Head of caudate nucleus (tissue), 42 donors: ENCODE measurements around the gene MARCHF2.

Source experiments
- DNase-seq, 42 donors: peaks; one replicate each; pipeline versions ENCODE4 v3.0.0 to v3.0.0-alpha.2; 2020 to 2021; ENCODE audit warnings: mixed read lengths in 7 of 42
- intact Hi-C: fragments of 100-400 bp; cut with DNase I; formaldehyde crosslinking; loops from one replicate; pipeline ENCODE4 v1.15.0; 2022

MARCHF2 gene

GRCh38 chr19:8444677-8445487, 31.8 kb downstream of the MARCHF2 start, which contains the start of gene HNRNPM:
Gene HNRNPM (plus strand): TSS chr19:8444975. CDS start chr19:8444999, 24 bp downstream.
- peak; percentile 98 to 100 (median 100) for DNase-seq
- intact Hi-C loops = loop anchor here (5.0 kb wide), 1 partner anchor 57 kb away; the partner anchor contains the start of gene PRAM1

DNA sequence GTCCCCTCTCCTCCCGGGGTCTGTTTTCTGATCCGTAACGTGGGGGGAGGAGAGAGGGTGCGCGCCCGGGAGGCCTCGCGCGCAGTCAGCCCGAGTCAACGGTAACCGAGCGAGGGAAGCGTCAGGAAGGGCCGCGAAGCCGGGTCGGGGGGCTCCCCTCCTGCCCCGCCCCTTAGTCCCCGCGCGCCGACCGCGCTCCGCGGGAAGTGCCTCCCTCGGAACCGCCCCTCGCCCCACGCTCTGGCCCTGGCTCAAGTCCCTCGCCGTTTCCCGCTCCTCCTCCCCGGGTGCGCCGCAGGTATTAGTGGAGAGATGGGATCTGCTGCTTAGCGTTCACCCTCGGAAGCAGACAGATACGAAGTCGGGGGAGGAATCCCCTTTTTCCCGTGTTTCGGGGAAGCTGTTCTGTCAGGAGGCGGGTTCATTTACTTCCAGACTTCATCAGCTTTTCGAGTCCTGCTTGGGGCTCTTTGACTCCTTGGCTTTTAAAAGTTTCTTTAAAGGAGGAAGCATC, 32.4 kb downstream of the MARCHF2 start:
- intact Hi-C loops = loop anchor here (5.0 kb wide), 1 partner anchor 57 kb away; the partner anchor contains the start of gene PRAM1
- DNase-seq = peak in 38 of 42 donors; percentile 8 to 68 (median 40)

DNA sequence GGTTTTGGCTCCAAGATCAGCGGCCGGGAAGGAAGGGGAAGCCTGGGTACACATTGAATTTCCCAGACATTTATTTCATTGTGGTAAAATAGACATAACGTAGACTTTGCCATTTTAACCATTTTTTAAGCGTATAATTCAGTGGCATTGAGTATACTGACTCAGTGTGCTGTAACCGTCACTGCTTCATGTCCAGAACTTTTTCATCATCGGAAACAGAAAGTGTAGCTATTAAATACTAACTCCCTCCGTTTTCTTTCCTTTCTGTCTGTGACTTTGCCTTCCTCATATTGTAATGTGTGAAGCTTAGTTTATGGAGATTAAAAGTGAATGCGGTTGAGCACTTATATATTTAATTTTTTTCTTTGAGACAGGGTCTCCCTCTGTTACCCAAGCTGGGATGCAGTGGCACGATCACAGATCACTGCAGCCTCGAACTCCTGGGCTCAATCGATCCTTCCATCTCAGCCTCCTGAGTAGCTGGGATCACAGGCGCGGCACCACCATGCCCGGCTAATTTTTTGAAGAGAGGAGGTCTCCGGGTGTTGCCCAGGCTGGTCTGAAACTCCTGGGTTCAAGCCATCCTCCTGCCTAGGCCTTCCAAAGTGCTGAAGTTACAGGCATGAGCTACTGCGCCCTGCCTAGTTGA, 33.1 kb downstream of the MARCHF2 start:
- intact Hi-C loops = loop anchor here (5.0 kb wide), 1 partner anchor 56 kb away; the partner anchor contains the start of gene PRAM1
- DNase-seq = no peak

GRCh38 chr19:8449830-8450229, 36.7 kb downstream of the MARCHF2 start:
- DNase-seq = no peak
- intact Hi-C loops = loop anchor here (5.0 kb wide), 1 partner anchor 52 kb away; the partner anchor contains the start of gene PRAM1

DNA sequence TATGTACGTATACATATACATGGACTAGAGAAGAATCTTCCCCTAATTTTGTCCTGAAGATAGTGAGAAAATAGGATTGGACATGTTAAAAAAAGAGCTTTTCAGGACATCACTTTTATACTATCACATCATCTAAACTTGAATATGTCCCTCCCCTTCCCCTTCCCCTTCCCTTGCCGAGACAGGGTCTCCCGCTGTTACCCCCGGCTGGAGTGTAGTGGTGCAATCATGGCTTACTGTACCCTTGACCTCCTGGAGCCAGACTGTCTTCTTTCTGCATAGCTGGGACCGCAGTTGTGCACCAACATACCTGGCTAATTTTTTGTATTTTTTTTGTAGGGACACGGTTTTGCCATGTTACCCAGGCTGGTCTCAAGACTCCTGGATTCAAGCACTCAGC, 38.3 kb downstream of the MARCHF2 start:
- DNase-seq = no peak
- intact Hi-C loops = no loop called here

DNA sequence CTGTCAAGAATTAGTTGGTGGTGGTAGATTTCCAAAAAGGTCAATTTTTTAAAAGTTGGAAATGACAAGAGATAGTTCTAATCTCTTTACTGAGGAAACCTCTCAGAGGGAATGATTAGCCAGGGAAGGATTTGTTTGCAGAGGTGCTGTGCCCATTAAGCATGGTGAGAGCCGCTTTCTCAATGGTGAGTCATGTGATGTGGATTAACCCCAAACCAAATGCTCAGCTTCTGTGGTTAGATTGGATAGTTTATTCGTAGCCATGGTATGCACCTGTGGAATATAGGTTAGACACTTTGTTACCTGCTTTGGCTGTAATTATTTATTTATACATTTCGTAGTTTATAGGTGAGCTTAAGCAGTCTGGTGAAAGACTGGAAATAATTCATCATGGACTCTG, 38.8 kb downstream of the MARCHF2 start:
- intact Hi-C loops = no loop called here
- no peak for DNase-seq

GRCh38 chr19:8452446-8453123, 39.5 kb downstream of the MARCHF2 start:
- intact Hi-C loops = no loop called here
- no peak for DNase-seq

DNA sequence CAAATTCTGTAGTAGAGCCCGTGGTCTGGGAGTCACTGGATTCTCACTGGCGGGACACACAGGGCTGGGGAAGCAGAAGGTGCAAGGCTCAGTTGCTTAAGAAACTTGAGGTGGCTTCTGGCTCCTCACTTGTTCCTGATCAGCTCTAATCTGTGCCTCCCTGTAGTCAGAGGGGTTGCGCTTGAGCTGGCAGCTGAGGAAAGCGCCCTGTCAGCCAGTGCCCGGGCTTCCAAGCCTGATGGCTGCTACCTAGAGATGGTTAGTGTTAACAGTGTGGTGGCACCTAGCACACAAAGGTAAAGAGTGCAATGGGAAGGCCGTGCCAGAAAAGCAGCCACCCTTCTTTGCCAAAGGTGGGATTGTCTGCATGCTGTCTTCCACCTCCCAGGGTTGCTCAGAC, 40.5 kb downstream of the MARCHF2 start:
- DNase-seq = no peak
- intact Hi-C loops = no loop called here

DNA sequence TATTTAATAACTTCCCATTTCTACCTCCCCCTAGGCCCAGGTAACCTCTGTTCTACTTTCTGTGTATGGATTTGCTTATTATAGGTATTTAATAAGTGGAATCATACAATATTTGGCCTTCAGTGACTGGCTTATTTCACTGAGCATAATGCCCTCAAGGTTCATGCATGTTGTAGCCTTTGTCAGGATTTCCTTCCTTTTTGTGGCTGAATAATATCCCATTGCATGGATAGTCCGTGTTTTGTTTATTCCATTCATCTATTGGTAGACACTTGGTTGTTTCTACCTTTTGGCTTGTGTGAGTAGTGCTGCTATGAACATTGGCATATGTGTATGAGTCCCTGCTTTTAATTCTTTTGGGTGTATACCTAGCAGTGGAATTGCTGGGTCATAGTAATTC, 41.1 kb downstream of the MARCHF2 start:
- intact Hi-C loops = no loop called here
- no peak for DNase-seq

DNA sequence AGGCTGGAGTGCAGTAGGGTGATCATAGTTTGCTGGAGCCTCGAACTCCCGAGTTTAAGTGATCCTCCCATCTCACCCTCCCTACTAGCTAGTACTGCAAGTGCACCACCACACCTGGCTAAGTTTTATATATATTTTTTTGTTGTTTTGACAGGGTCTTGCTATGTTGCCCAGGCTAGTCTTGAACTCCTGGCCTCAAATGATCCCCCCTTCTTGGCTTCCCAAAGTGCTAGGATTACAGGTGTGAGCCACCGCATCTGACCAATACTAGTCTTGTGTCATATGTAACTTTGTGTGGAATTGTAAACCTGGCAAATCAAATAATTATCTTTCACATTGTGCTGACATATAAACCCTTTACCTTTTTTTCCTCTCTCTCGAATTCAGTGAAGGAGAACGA, 41.9 kb downstream of the MARCHF2 start:
- intact Hi-C loops = no loop called here
- DNase-seq = no peak

GRCh38 chr19:8456064-8456463, 43.0 kb downstream of the MARCHF2 start:
- no peak for DNase-seq
- intact Hi-C loops = no loop called here

DNA sequence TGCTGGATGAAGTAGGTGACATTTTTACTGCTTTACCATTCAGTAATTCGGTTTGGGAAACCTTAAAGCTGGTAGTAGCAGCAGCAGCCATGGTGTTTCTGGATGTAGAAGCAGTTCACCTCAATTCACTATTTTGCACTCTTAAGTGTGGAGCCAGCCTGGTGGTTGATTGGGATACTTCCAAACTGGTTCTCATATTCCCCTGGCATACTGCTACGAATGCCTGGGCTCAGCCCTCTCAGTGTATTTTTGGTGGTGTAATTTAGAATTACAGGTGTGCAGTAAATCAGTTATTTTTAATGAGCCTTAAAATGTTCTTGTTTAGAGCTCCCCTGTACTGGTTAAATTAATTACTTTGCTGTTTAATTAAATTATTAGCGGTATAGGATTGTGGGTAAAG, 44.1 kb downstream of the MARCHF2 start:
- intact Hi-C loops = no loop called here
- DNase-seq = no peak

GRCh38 chr19:8457827-8458226, 44.7 kb downstream of the MARCHF2 start:
- intact Hi-C loops = no loop called here
- no peak for DNase-seq

GRCh38 chr19:8458380-8458779, 45.3 kb downstream of the MARCHF2 start:
- intact Hi-C loops = no loop called here
- no peak for DNase-seq

DNA sequence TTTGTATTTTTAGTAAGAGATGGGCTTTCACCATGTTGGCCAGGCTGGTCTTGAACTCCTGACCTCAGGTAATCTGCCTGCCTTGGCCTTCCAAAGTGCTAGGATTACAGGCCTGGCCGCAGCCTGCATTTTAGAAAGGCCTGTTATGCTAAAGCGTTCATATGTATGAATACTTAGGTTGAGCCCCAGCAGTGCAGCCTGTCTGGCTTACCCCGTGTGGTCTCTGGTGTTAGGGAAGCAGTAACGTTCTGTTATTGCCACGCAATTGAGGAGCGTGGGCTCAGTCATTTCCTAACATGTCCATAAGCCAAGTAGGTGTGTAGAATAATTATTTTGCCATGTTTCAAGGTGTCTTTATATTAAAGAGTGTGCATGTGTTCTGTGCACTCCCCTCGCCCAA, 46.0 kb downstream of the MARCHF2 start:
- no peak for DNase-seq
- intact Hi-C loops = no loop called here

GRCh38 chr19:8459520-8460270, 46.6 kb downstream of the MARCHF2 start:
- no peak for DNase-seq
- intact Hi-C loops = no loop called here

GRCh38 chr19:8460516-8461298, 47.6 kb downstream of the MARCHF2 start:
- intact Hi-C loops = no loop called here
- DNase-seq = no peak

GRCh38 chr19:8461376-8461775, 48.3 kb downstream of the MARCHF2 start:
- DNase-seq = no peak
- intact Hi-C loops = no loop called here
